HG03108 (cell line): ENCODE data around the gene DPY19L1.
A peak's percentile ranks its signal among the peaks of the same experiment; 100 is the strongest.
"Not testable (repeated sequence)": the region's sequence is repeated elsewhere in the genome, so short reads cannot be mapped to it uniquely, and the experiment has no call there.

Experiments
- ATAC-seq: cut with Tn5 transposase; IDR thresholded peaks from one replicate; pipeline ENCODE4 v1.9.1; 2021; ENCODE audit warnings: moderate library complexity; ENCODE audit not compliant: unreplicated experiment

Gene DPY19L1

GRCh38 chr7:35035511-35035961 lies 1.7 kb downstream of the DPY19L1 start:
- ATAC-seq, result peak; percentile 34

- ATAC-seq, result no peak
Measured at GRCh38 chr7:35032166-35032565, 5.1 kb downstream of the DPY19L1 start.

- ATAC-seq, result no peak
Measured at GRCh38 chr7:35030848-35031247, 6.4 kb downstream of the DPY19L1 start.

GRCh38 chr7:35029311-35029710 lies 8.0 kb downstream of the DPY19L1 start:
- no peak for ATAC-seq

GRCh38 chr7:35026150-35026549 lies 11.1 kb downstream of the DPY19L1 start:
- no peak for ATAC-seq

GRCh38 chr7:35025369-35025870 lies 11.9 kb downstream of the DPY19L1 start:
- ATAC-seq, result no peak

- ATAC-seq, result no peak
Measured at GRCh38 chr7:35024298-35024697, 13.0 kb downstream of the DPY19L1 start.

- no peak for ATAC-seq
Measured at GRCh38 chr7:35022725-35023124, 14.6 kb downstream of the DPY19L1 start.

GRCh38 chr7:35021445-35021844 lies 15.8 kb downstream of the DPY19L1 start:
- no peak for ATAC-seq

- ATAC-seq, result no peak
Measured at GRCh38 chr7:35019801-35020200, 17.5 kb downstream of the DPY19L1 start.

GRCh38 chr7:35019179-35019729 lies 18.0 kb downstream of the DPY19L1 start:
- no peak for ATAC-seq

GRCh38 chr7:35015346-35015859 lies 21.9 kb downstream of the DPY19L1 start:
- ATAC-seq, result no peak

GRCh38 chr7:35012160-35012559 lies 25.1 kb downstream of the DPY19L1 start:
- ATAC-seq, result no peak

- ATAC-seq, result no peak
Measured at GRCh38 chr7:35011085-35011484, 26.2 kb downstream of the DPY19L1 start.

GRCh38 chr7:35007768-35008167 lies 29.5 kb downstream of the DPY19L1 start:
- no peak for ATAC-seq

- ATAC-seq, result no peak
Measured at GRCh38 chr7:35004531-35005095, 32.7 kb downstream of the DPY19L1 start.

GRCh38 chr7:35003679-35004303 lies 33.5 kb downstream of the DPY19L1 start:
- ATAC-seq, result peak; percentile 68

GRCh38 chr7:35003177-35003650 lies 34.1 kb downstream of the DPY19L1 start:
- ATAC-seq, result not testable (repeated sequence)

GRCh38 chr7:34998335-34998734 lies 39.0 kb downstream of the DPY19L1 start:
- ATAC-seq, result not testable (repeated sequence)

GRCh38 chr7:34996423-34997090 lies 40.7 kb downstream of the DPY19L1 start:
- ATAC-seq, result not testable (repeated sequence)

- ATAC-seq, result no peak
Measured at GRCh38 chr7:34995757-34996156, 41.5 kb downstream of the DPY19L1 start.
